H1 (cell line): ENCODE data around the gene RIPOR1. TPM values are rescaled to one million over a fixed set of nuclear protein-coding genes. Genes with fewer than 3 reads are reported as not detected.
A peak's percentile ranks its signal among the peaks of the same experiment; 100 is the strongest.

ENCODE experiments used
- CTCF ChIA-PET: fragments of 300-600 bp; sonication (Branson Sonifier 250); formaldehyde crosslinking; loops from one replicate; lab custom pipeline; 2021; ENCODE audit not compliant: partially characterized antibody; lab: Charles Lee
- POLR2A ChIA-PET: fragments of 300-600 bp; sonication (Branson Sonifier 250); formaldehyde crosslinking; loops from one replicate; lab custom pipeline; 2021; ENCODE audit warnings: inconsistent platforms; ENCODE audit not compliant: partially characterized antibody; lab: Charles Lee
- DNase-seq, 2 experiments: peaks; one replicate each; pipeline versions ENCODE4 v3.0.0 to v3.0.0-alpha.2; 2010 to 2022; ENCODE audit warnings: low spot score in 2 of 2, low read depth in 1 of 2, mixed read lengths in 1 of 2
- FAIRE-seq: peaks from 2 replicates; lab custom pipeline; 2011; peaks lifted over from hg19 to GRCh38; lab: Jason Lieb, UNC
- H2AFZ ChIP-seq: 2 replicates; pipeline ENCODE4 v1.8.1; 2012; ENCODE audit warnings: low read length, inconsistent platforms
- H2AK5ac ChIP-seq: 2 replicates; pipeline ENCODE4 v1.6.1; 2013; ENCODE audit warnings: low read depth, low read length
- H2BK120ac ChIP-seq: replicated peaks from 2 replicates; pipeline ENCODE3; 2013; ENCODE audit warnings: low read depth, low read length, inconsistent platforms
- H2BK12ac ChIP-seq: 2 replicates; pipeline ENCODE4 v1.6.1; 2013; ENCODE audit warnings: low read depth, low read length
- H2BK15ac ChIP-seq: 2 replicates; pipeline ENCODE4 v1.6.1; 2013; ENCODE audit warnings: low read length
- H2BK20ac ChIP-seq: 2 replicates; pipeline ENCODE4 v1.6.1; 2013; ENCODE audit warnings: low read length
- H2BK5ac ChIP-seq: 2 replicates; pipeline ENCODE4 v1.6.1; 2013; ENCODE audit warnings: low read depth, low read length
- H3K14ac ChIP-seq: 2 replicates; pipeline ENCODE4 v1.6.1; 2013; ENCODE audit warnings: inconsistent platforms; ENCODE audit not compliant: insufficient read length
- H3K18ac ChIP-seq: 2 replicates; pipeline ENCODE4 v1.6.1; 2013; ENCODE audit warnings: low read length; ENCODE audit errors: extremely low read depth
- H3K23ac ChIP-seq: 2 replicates; pipeline ENCODE4 v1.6.1; 2013; ENCODE audit warnings: inconsistent platforms; ENCODE audit not compliant: insufficient read length
- H3K23me2 ChIP-seq: 2 replicates; pipeline ENCODE4 v1.6.1; 2013; ENCODE audit warnings: low read depth, low read length
- H3K27ac ChIP-seq: 2 replicates; pipeline ENCODE4 v1.6.1; 2011; ENCODE audit warnings: low read depth, low read length, inconsistent platforms
- H3K27me3 ChIP-seq, 4 experiments: replicated peaks in 1 of 4; 1 replicate in 1 of 4; 2 replicates in 3 of 4; pipeline versions ENCODE4 v1.6.1 to v1.8.1; 2011 to 2013; ENCODE audit warnings: low read length in 3 of 4, mild to moderate bottlenecking in 3 of 4, inconsistent platforms in 2 of 4, mixed read lengths in 2 of 4, moderate library complexity in 1 of 4; ENCODE audit not compliant: control insufficient read depth in 3 of 4, insufficient read depth in 3 of 4; ENCODE audit errors: extremely low read depth in 1 of 4
- H3K36me3 ChIP-seq, 4 experiments: 2 replicates each; pipeline versions ENCODE4 v1.6.1 to v1.8.1; 2011 to 2013; ENCODE audit warnings: mild to moderate bottlenecking in 4 of 4, low read length in 3 of 4, moderate library complexity in 2 of 4, control low read depth in 1 of 4, inconsistent platforms in 1 of 4; ENCODE audit not compliant: insufficient read depth in 4 of 4, control insufficient read depth in 2 of 4
- H3K4ac ChIP-seq: replicated peaks from 2 replicates; pipeline ENCODE3; 2013; ENCODE audit warnings: low read length, low read depth, mixed read lengths, inconsistent platforms; ENCODE audit not compliant: insufficient read length
- H3K4me1 ChIP-seq, 4 experiments: replicated peaks in 1 of 4; 1 replicate in 1 of 4; 2 replicates in 3 of 4; pipeline versions ENCODE4 v1.6.1 to v1.8.1; 2011 to 2013; ENCODE audit warnings: low read length in 3 of 4, inconsistent platforms in 2 of 4, mixed read lengths in 1 of 4; ENCODE audit not compliant: insufficient read depth in 4 of 4, control insufficient read depth in 3 of 4
- H3K4me2 ChIP-seq, 2 experiments: 2 replicates each; pipeline versions ENCODE4 v1.6.1 to v1.8.1; 2011 to 2013; ENCODE audit warnings: low read depth in 2 of 2, low read length in 2 of 2, control low read depth in 1 of 2, inconsistent platforms in 1 of 2, mild to moderate bottlenecking in 1 of 2; ENCODE audit not compliant: insufficient read depth in 1 of 2
- H3K4me3 ChIP-seq, 4 experiments: fragments of 200-600, 300-600 bp in 1 of 4; sonication (generic), shearing (Covaris generic), sonication (Bioruptor Twin) in 1 of 4; 2 replicates each; pipeline versions ENCODE4 v1.5.1 to v1.8.1; 2011 to 2016; ENCODE audit warnings: low read length in 4 of 4, low read depth in 3 of 4, control low read depth in 2 of 4, inconsistent platforms in 2 of 4, mild to moderate bottlenecking in 2 of 4, mixed read lengths in 1 of 4, moderate library complexity in 1 of 4; ENCODE audit not compliant: insufficient read depth in 2 of 4; ENCODE audit errors: extremely low read depth in 1 of 4
- H3K56ac ChIP-seq: replicated peaks from 2 replicates; pipeline ENCODE3; 2013; ENCODE audit warnings: low read depth, mild to moderate bottlenecking, mixed read lengths, low read length, inconsistent platforms; ENCODE audit not compliant: insufficient read length
- H3K79me1 ChIP-seq: 2 replicates; pipeline ENCODE4 v1.6.1; 2013; ENCODE audit warnings: low read depth, low read length, control low read depth
- H3K79me2 ChIP-seq, 2 experiments: 2 replicates each; pipeline versions ENCODE4 v1.6.1 to v1.8.1; 2012 to 2013; ENCODE audit warnings: low read length in 2 of 2, mild to moderate bottlenecking in 2 of 2, inconsistent platforms in 1 of 2; ENCODE audit not compliant: insufficient read depth in 2 of 2, control insufficient read depth in 1 of 2
- H3K9ac ChIP-seq, 4 experiments: replicated peaks in 1 of 4; 1 replicate in 1 of 4; 2 replicates in 3 of 4; pipeline versions ENCODE4 v1.6.1 to v1.8.1; 2011 to 2013; ENCODE audit warnings: low read depth in 3 of 4, low read length in 3 of 4, control low read depth in 2 of 4, mild to moderate bottlenecking in 2 of 4, moderate library complexity in 2 of 4, inconsistent platforms in 1 of 4; ENCODE audit errors: extremely low read depth in 1 of 4
- H3K9me3 ChIP-seq, 2 experiments: 2 replicates each; pipeline versions ENCODE4 v1.6.1 to v1.8.1; 2012 to 2013; ENCODE audit warnings: mild to moderate bottlenecking in 2 of 2, moderate library complexity in 2 of 2, control low read depth in 1 of 2, inconsistent platforms in 1 of 2, low read depth in 1 of 2, low read length in 1 of 2, mixed read lengths in 1 of 2; ENCODE audit not compliant: insufficient read depth in 2 of 2
- H4K20me1 ChIP-seq, 2 experiments: replicated peaks in 1 of 2; 2 replicates each; pipeline versions ENCODE3 to v1.8.1; 2011 to 2013; ENCODE audit warnings: inconsistent platforms in 2 of 2, low read length in 2 of 2, mild to moderate bottlenecking in 1 of 2; ENCODE audit not compliant: insufficient read depth in 2 of 2, control insufficient read depth in 1 of 2
- H4K5ac ChIP-seq: 2 replicates; pipeline ENCODE4 v1.6.1; 2013; ENCODE audit warnings: low read length, low read depth, mixed read lengths, inconsistent platforms; ENCODE audit not compliant: insufficient read length
- H4K8ac ChIP-seq: 2 replicates; pipeline ENCODE4 v1.8.0; 2013; ENCODE audit warnings: mild to moderate bottlenecking, moderate library complexity, low read length, inconsistent platforms; ENCODE audit not compliant: insufficient read depth; ENCODE audit errors: extremely low read depth
- H4K91ac ChIP-seq: replicated peaks from 2 replicates; pipeline ENCODE3; 2013; ENCODE audit warnings: low read length, mixed read lengths, inconsistent platforms; ENCODE audit not compliant: insufficient read length
- YY1 ChIP-seq: IDR thresholded peaks from 2 replicates; pipeline ENCODE4 v1.6.1; 2011; ENCODE audit warnings: low read depth, mild to moderate bottlenecking, low read length
- WGBS, 2 experiments: shearing (Covaris generic) in 1 of 2; methylation state at CpG; one replicate each; pipeline versions ENCODE4 v1.1.6 to v1.1.7; 2013 to 2015; ENCODE audit warnings: low lambda C conversion rate in 2 of 2, mixed read lengths in 2 of 2, inconsistent platforms in 1 of 2, low coverage in 1 of 2, missing lambda C conversion rate in 1 of 2; ENCODE audit not compliant: insufficient replicate concordance in 2 of 2, insufficient coverage in 1 of 2, insufficient read length in 1 of 2; ENCODE audit errors: extremely low coverage in 1 of 2, missing lambda C conversion rate in 1 of 2; 5-methylcytosine and 5-hydroxymethylcytosine counted together
- polyA plus RNA-seq, 7 experiments: library from polyadenylated mRNA; depleted of rRNA in 3 of 7; stranded (reverse) in 5 of 7; unstranded in 2 of 7; fragments of >200 nt in 5 of 7; fragments of 200-250 nt in 2 of 7; gene quantifications; 1 replicate in 5 of 7; 2 replicates in 1 of 7; 4 replicates in 1 of 7; pipeline versions ENCODE4 v1.2.1 to v1.2.3, GENCODE V29; 2011 to 2013; ENCODE audit warnings: missing spikeins in 2 of 7, mixed read lengths in 2 of 7
- total RNA-seq: library from RNA; stranded (reverse); fragmentation: NEBNext Ultra II Directional; extraction: Animal tissue kit (Norgen Biotek cat#: 25700); gene quantifications from 2 replicates; pipeline ENCODE4 v1.2.1, GENCODE V29; 2021

RIPOR1 gene
- total and polyA plus RNA-seq, 2 of the 8 experiments (the other 6 are each of a cell fraction or from before 2014, with no cell fraction given) = 2.7 to 10.1 TPM

DNA sequence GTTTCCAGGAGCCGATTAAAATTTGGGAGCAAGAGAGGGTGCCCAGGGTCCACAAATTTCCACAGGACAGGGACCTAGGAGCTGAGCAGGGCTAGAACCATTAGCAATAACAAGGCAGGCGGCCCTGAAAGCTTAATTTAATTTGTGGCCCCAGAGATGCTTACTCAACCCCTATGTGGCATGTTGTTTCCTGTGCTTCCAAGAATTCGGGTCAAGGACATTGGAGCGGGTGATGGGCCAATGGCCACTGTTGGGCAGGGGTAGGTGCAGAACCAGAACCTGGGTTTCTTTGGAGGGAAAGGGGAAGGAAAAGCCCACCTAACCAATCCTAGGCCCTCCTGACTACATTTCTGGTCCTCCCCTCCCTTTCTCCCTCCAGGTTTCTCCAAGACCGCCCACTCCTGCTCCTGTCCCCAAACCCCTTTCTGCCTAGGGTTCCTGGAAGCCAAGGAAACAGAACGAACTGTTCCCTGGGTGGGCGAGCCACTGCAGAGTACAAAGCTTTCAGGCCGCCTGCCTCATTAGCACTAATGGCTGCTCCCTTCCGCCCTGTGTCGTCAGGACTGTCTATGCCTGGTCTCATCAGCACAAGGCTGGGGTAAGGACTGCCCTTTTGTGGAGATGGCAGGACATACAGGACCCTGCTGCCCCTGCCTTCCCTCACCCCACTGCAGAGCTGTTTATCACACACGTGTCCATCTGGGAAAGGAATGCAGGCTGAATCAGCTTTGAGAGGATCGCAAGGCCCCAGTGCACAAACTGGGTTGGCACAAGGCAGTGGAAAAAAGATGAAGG, 44.7 kb upstream of the RIPOR1 start:
- no peak overlapping the region for H2BK5ac ChIP-seq
- DNase-seq = no peak
- no peak for FAIRE-seq
- TF ChIP-seq YY1 = peak; percentile 66; the same call in 1 of the 2 replicates

More for the DNA sequence above, 44.7 kb upstream of the RIPOR1 start:
- Histone ChIP-seq H4K91ac (no peak overlapping the region), H3K27me3 (peaks cover 18 to 43% (median 32%) of the 10 kb centered on the region in 4 experiments), H3K79me1 (no peaks in the 10 kb centered on the region; the same call in 1 of the 2 replicates), H4K20me1 (peaks cover 2 to 4% of the 10 kb centered on the region in 2 experiments), H3K36me3 (no peaks in the 10 kb centered on the region), H3K9ac (no peak overlapping the region), H3K18ac (no peak overlapping the region), H2AK5ac (no peak overlapping the region), H3K4me1 (peaks cover 0 to 5% (median 3%) of the 10 kb centered on the region in 4 experiments; a peak in 4 of 7 replicates), H3K4me3 (no peak overlapping the region), H3K23me2 (peaks cover 8% of the 10 kb centered on the region; the same call in 1 of the 2 replicates), H4K5ac (no peak overlapping the region), H2BK120ac (no peak overlapping the region), H2BK15ac (no peak overlapping the region), H2BK12ac (no peak overlapping the region), H3K9me3 (no peaks in the 10 kb centered on the region), H3K23ac (no peak overlapping the region), H3K14ac (no peak overlapping the region), H3K56ac (no peak overlapping the region), H3K4me2 (no peak overlapping the region), H2AFZ (no peak overlapping the region), H4K8ac (no peak overlapping the region), H2BK20ac (no peak overlapping the region), H3K27ac (no peak overlapping the region), H3K79me2 (peaks cover 0 to 5% of the 10 kb centered on the region in 2 experiments; a peak in 2 of 4 replicates), H3K4ac (no peak overlapping the region)
- 84% methylated on average over 12 of the region's 12 CpGs; no CpG with 5 or more reads in 1 of the 2 experiments for WGBS, 2 experiments
- ChIA-PET POLR2A (interaction anchor here (1.2 kb wide), 1 partner anchor 58 kb away, joined by 3 read pairs; no protein-coding TSS in a partner anchor), CTCF (interaction anchor here (0.9 to 8.9 kb wide), 5 partner anchors 9 to 439 kb away, joined by 3 to 74 read pairs (median 14); no protein-coding TSS in a partner anchor)
